Peyer's patch (tissue), 4 donors: ENCODE results near the gene HLCS. TPM values are rescaled to one million over a fixed set of nuclear protein-coding genes. Genes with fewer than 3 reads are reported as not detected.

Experiments used
- DNase-seq, 3 donors: peaks; one replicate each; pipeline ENCODE4 v3.0.0-alpha.2; 2017 to 2019
- H3K27ac ChIP-seq, 4 donors: fragments of 200-600 bp; sonication (generic); one replicate each; pipeline ENCODE4 v1.5.1; 2016 to 2019
- H3K27me3 ChIP-seq, 2 donors: fragments of 200-600 bp; sonication (generic); one replicate each; pipeline ENCODE4 v1.5.1; 2019
- H3K36me3 ChIP-seq, 3 donors: fragments of 200-600 bp; sonication (generic); one replicate each; pipeline ENCODE4 v1.5.1; 2016 to 2019
- H3K4me1 ChIP-seq, 4 donors: fragments of 200-600 bp; sonication (generic); one replicate each; pipeline ENCODE4 v1.5.1; 2016 to 2019
- H3K4me3 ChIP-seq, 4 donors: fragments of 200-600 bp; sonication (generic); 1 replicate in 3 of 4; 2 replicates in 1 of 4; pipeline ENCODE4 v1.5.1; 2016 to 2019; ENCODE audit warnings: mild to moderate bottlenecking in 1 of 4
- H3K9me3 ChIP-seq, 4 donors: fragments of 200-600 bp; sonication (generic); one replicate each; pipeline ENCODE4 v1.5.1; 2016 to 2019; ENCODE audit warnings: mild to moderate bottlenecking in 1 of 4
- POLR2A ChIP-seq, 2 donors: fragments of 450-650 bp; IDR thresholded peaks; one replicate each; pipeline ENCODE4 v1.5.1; 2017; ENCODE audit warnings: antibody characterized with exemption in 2 of 2, mild to moderate bottlenecking in 2 of 2, moderate library complexity in 2 of 2
- total RNA-seq, 4 donors: library from RNA; depleted of rRNA; stranded (reverse); fragments of >200 nt; gene quantifications; one replicate each; pipeline ENCODE4 v1.1.0, GENCODE V29; 2016
- TF ChIP-seq, protein P1 (sequence below), 6 experiments: fragments of 450-650 bp in 4 of 6; fragments of 200-600 bp in 2 of 6; sonication (generic) in 1 of 6; IDR thresholded peaks; one replicate each; pipeline ENCODE4 v1.5.1; 2017 to 2019; ENCODE audit warnings: antibody characterized with exemption in 6 of 6, mild to moderate bottlenecking in 3 of 6, moderate library complexity in 1 of 6

Gene HLCS
- total RNA-seq, 4 donors from 2014 or later, result 14.9 to 27.9 (median 24.3) TPM

GRCh38 chr21:36882776-36883175 lies 83.7 kb downstream of the HLCS start:
- Histone ChIP-seq H3K9me3 (peaks cover 0 to 2% (median 0%) of the 10 kb centered on the region in 4 donors), H3K4me1 (no peaks in the 10 kb centered on the region), H3K4me3 (no peak overlapping the region), H3K27ac (no peak overlapping the region), H3K27me3 (no peaks in the 10 kb centered on the region), H3K36me3 (no peaks in the 10 kb centered on the region)
- no peak for DNase-seq
- TF ChIP-seq POLR2A (IDR thresholded peaks at IDR 0.05), result no peak
- TF ChIP-seq, protein P1, sequence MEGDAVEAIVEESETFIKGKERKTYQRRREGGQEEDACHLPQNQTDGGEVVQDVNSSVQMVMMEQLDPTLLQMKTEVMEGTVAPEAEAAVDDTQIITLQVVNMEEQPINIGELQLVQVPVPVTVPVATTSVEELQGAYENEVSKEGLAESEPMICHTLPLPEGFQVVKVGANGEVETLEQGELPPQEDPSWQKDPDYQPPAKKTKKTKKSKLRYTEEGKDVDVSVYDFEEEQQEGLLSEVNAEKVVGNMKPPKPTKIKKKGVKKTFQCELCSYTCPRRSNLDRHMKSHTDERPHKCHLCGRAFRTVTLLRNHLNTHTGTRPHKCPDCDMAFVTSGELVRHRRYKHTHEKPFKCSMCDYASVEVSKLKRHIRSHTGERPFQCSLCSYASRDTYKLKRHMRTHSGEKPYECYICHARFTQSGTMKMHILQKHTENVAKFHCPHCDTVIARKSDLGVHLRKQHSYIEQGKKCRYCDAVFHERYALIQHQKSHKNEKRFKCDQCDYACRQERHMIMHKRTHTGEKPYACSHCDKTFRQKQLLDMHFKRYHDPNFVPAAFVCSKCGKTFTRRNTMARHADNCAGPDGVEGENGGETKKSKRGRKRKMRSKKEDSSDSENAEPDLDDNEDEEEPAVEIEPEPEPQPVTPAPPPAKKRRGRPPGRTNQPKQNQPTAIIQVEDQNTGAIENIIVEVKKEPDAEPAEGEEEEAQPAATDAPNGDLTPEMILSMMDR (IDR thresholded peaks at IDR 0.05), result no peak

GRCh38 chr21:36881228-36881627 lies 85.2 kb downstream of the HLCS start:
- H3K27ac ChIP-seq, result no peak overlapping the region
- H3K27me3 ChIP-seq, result no peaks in the 10 kb centered on the region
- no peaks in the 10 kb centered on the region for H3K4me1 ChIP-seq
- no peaks in the 10 kb centered on the region for H3K36me3 ChIP-seq
- H3K9me3 ChIP-seq, result peaks cover 0 to 2% (median 0%) of the 10 kb centered on the region in 4 donors
- DNase-seq, result no peak
- no peak overlapping the region for H3K4me3 ChIP-seq
- TF ChIP-seq POLR2A (IDR thresholded peaks at IDR 0.05), result no peak
- TF ChIP-seq, protein P1 (IDR thresholded peaks at IDR 0.05), result no peak

GRCh38 chr21:36879827-36880226 lies 86.6 kb downstream of the HLCS start:
- no peak for DNase-seq
- peaks cover 0 to 2% (median 0%) of the 10 kb centered on the region in 4 donors for H3K9me3 ChIP-seq
- no peak overlapping the region for H3K27ac ChIP-seq
- H3K36me3 ChIP-seq, result no peaks in the 10 kb centered on the region
- TF ChIP-seq, protein P1 (IDR thresholded peaks at IDR 0.05), result no peak
- no peak for TF ChIP-seq POLR2A (IDR thresholded peaks at IDR 0.05)
- no peaks in the 10 kb centered on the region for H3K27me3 ChIP-seq
- H3K4me1 ChIP-seq, result no peaks in the 10 kb centered on the region
- H3K4me3 ChIP-seq, result no peak overlapping the region

- H3K27me3 ChIP-seq, result no peaks in the 10 kb centered on the region
- TF ChIP-seq, protein P1 (IDR thresholded peaks at IDR 0.05), result no peak
- TF ChIP-seq POLR2A (IDR thresholded peaks at IDR 0.05), result no peak
- DNase-seq, result no peak
- no peak overlapping the region for H3K4me3 ChIP-seq
- no peaks in the 10 kb centered on the region for H3K9me3 ChIP-seq
- H3K4me1 ChIP-seq, result no peaks in the 10 kb centered on the region
- no peak overlapping the region for H3K27ac ChIP-seq
- no peaks in the 10 kb centered on the region for H3K36me3 ChIP-seq
Observed at GRCh38 chr21:36877741-36878140, 88.7 kb downstream of the HLCS start.

DNA sequence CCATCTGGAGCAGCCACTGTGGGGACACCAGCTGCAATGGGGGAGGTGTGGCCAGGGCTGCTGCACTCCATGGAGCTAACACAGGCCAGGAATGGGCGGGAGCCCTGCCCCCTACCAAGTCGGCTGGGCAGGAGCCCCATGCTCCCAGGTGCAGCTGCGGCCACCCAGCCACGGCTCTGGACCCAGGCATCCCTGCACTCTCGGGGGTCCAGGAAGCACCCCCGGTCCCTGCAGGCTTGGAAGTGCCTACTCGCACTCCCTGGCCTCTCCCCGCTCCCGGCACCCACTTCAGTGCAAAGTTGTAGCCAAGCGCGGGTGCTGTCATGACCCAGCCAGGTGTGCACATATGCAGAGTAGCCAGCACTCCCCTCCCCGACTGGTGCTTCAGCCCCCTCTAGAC lies 91.8 kb downstream of the HLCS start:
- Histone ChIP-seq H3K4me1 (no peaks in the 10 kb centered on the region), H3K36me3 (no peaks in the 10 kb centered on the region), H3K27ac (no peak overlapping the region), H3K4me3 (no peak overlapping the region), H3K9me3 (no peaks in the 10 kb centered on the region), H3K27me3 (no peaks in the 10 kb centered on the region)
- no peak for TF ChIP-seq POLR2A (IDR thresholded peaks at IDR 0.05)
- no peak for DNase-seq

DNA sequence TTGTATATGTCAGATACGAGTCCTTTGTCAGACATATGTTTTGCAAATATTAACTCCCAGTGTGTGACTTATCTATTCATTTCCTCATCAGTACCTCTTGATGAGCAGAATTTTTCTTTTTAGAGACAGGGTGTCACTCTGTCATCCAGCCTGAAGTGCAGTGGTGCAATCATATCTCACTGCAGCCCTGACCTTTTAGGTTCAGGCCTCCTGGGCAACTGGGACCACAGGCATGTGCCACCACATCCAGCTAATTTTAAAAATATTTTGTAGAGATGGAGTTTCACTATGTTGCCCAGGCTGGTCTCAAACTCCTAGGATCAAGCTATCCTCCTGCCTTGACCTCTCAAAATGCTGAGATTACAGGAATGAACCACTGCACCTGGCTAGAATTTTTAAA lies 93.0 kb downstream of the HLCS start:
- DNase-seq, result no peak
- H3K4me1 ChIP-seq, result no peaks in the 10 kb centered on the region
- H3K9me3 ChIP-seq, result no peaks in the 10 kb centered on the region
- TF ChIP-seq, protein P1 (IDR thresholded peaks at IDR 0.05), result no peak
- TF ChIP-seq POLR2A (IDR thresholded peaks at IDR 0.05), result no peak
- no peak overlapping the region for H3K4me3 ChIP-seq
- H3K27ac ChIP-seq, result no peak overlapping the region
- no peaks in the 10 kb centered on the region for H3K36me3 ChIP-seq
- H3K27me3 ChIP-seq, result no peaks in the 10 kb centered on the region
